CD14-positive monocyte (primary cell): ENCODE results near the gene DHRS7. TPM values are rescaled to one million over a fixed set of nuclear protein-coding genes. Genes with fewer than 3 reads are reported as not detected.
A peak's percentile ranks its signal among the peaks of the same experiment; 100 is the strongest.

Experiments
- DNase-seq, 3 donors: peaks; one replicate each; pipeline ENCODE4 v3.0.0-alpha.2; 2011 to 2022
- H2AFZ ChIP-seq: 2 replicates; pipeline ENCODE4 v1.6.0; 2012; ENCODE audit warnings: mild to moderate bottlenecking, low read depth, low read length, inconsistent platforms; ENCODE audit not compliant: insufficient read depth, poor library complexity, severe bottlenecking
- H3K27ac ChIP-seq, 2 donors: 1 replicate in 1 of 2; 2 replicates in 1 of 2; pipeline ENCODE4 v1.5.1; 2012 to 2013; ENCODE audit warnings: low read length in 2 of 2, control low read depth in 1 of 2, inconsistent platforms in 1 of 2, low read depth in 1 of 2, mild to moderate bottlenecking in 1 of 2
- H3K27me3 ChIP-seq, 2 donors: one replicate each; pipeline versions ENCODE4 v1.6.0 to v1.6.1; 2011 to 2013; ENCODE audit warnings: low read length in 2 of 2; ENCODE audit not compliant: control insufficient read depth in 2 of 2, insufficient read depth in 2 of 2
- H3K36me3 ChIP-seq, 2 donors: replicated peaks in 1 of 2; 1 replicate in 1 of 2; 2 replicates in 1 of 2; pipeline versions ENCODE4 v1.5.1 to v1.6.1; 2012 to 2013; ENCODE audit warnings: low read length in 2 of 2, control low read depth in 1 of 2, inconsistent platforms in 1 of 2, mild to moderate bottlenecking in 1 of 2; ENCODE audit not compliant: insufficient read depth in 2 of 2, control insufficient read depth in 1 of 2
- H3K4me1 ChIP-seq, 2 donors: 1 replicate in 1 of 2; 2 replicates in 1 of 2; pipeline versions ENCODE4 v1.5.1 to v1.6.1; 2012 to 2013; ENCODE audit warnings: low read length in 2 of 2, control low read depth in 1 of 2, inconsistent platforms in 1 of 2, mild to moderate bottlenecking in 1 of 2, moderate library complexity in 1 of 2; ENCODE audit not compliant: insufficient read depth in 2 of 2, control insufficient read depth in 1 of 2
- H3K4me2 ChIP-seq: replicated peaks from 2 replicates; pipeline ENCODE3; 2012; ENCODE audit warnings: low read length, moderate library complexity, mild to moderate bottlenecking; ENCODE audit not compliant: poor library complexity, severe bottlenecking; ENCODE audit errors: extremely low read depth
- H3K4me3 ChIP-seq, 3 experiments: fragments of 200-600 bp in 1 of 3; sonication (generic) in 1 of 3; replicated peaks in 1 of 3; 1 replicate in 2 of 3; 2 replicates in 1 of 3; pipeline ENCODE4 v1.5.1; 2011 to 2013; ENCODE audit warnings: low read length in 3 of 3, mild to moderate bottlenecking in 3 of 3, control low read depth in 2 of 3, low read depth in 2 of 3, inconsistent platforms in 1 of 3, moderate library complexity in 1 of 3
- H3K79me2 ChIP-seq: 2 replicates; pipeline ENCODE4 v1.6.0; 2012; ENCODE audit warnings: mild to moderate bottlenecking, control low read depth, inconsistent platforms, low read length, moderate library complexity; ENCODE audit not compliant: insufficient read depth
- H3K9ac ChIP-seq: 2 replicates; pipeline ENCODE4 v1.6.0; 2017; ENCODE audit warnings: low read length, mild to moderate bottlenecking; ENCODE audit not compliant: insufficient read depth, poor library complexity, severe bottlenecking
- H3K9me3 ChIP-seq, 2 donors: replicated peaks in 1 of 2; 1 replicate in 1 of 2; 2 replicates in 1 of 2; pipeline versions ENCODE4 v1.5.1 to v1.6.1; 2012 to 2013; ENCODE audit warnings: low read length in 2 of 2, control low read depth in 1 of 2; ENCODE audit not compliant: control insufficient read depth in 1 of 2, insufficient read depth in 1 of 2
- H4K20me1 ChIP-seq: 2 replicates; pipeline ENCODE4 v1.6.0; 2012; ENCODE audit warnings: mild to moderate bottlenecking, low read length, control low read depth, moderate library complexity; ENCODE audit not compliant: insufficient read depth
- H3K27ac Mint-ChIP-seq, 7 donors: one replicate each; pipeline ENCODE4 v1.8.0; 2020; ENCODE audit warnings: mild to moderate bottlenecking in 7 of 7, mixed read lengths in 7 of 7, moderate library complexity in 6 of 7, inconsistent platforms in 2 of 7
- H3K27me3 Mint-ChIP-seq, 3 donors: one replicate each; pipeline ENCODE4 v1.8.0; 2021 to 2022; ENCODE audit warnings: low read depth in 3 of 3, mild to moderate bottlenecking in 3 of 3, mixed read lengths in 3 of 3, moderate library complexity in 3 of 3, inconsistent platforms in 1 of 3
- H3K36me3 Mint-ChIP-seq, 2 donors: one replicate each; pipeline ENCODE4 v1.8.0; 2020; ENCODE audit warnings: mixed read lengths in 2 of 2, inconsistent platforms in 1 of 2, mild to moderate bottlenecking in 1 of 2
- H3K4me1 Mint-ChIP-seq: one replicate; pipeline ENCODE4 v1.8.0; 2020; ENCODE audit warnings: mild to moderate bottlenecking, mixed read lengths
- H3K4me3 Mint-ChIP-seq, 2 donors: one replicate each; pipeline ENCODE4 v1.8.0; 2020; ENCODE audit warnings: mild to moderate bottlenecking in 2 of 2, mixed read lengths in 2 of 2, moderate library complexity in 1 of 2
- H3K9me3 Mint-ChIP-seq, 7 donors: one replicate each; pipeline ENCODE4 v1.8.0; 2020 to 2022; ENCODE audit warnings: mixed read lengths in 7 of 7, mild to moderate bottlenecking in 6 of 7, moderate library complexity in 6 of 7, inconsistent platforms in 2 of 7
- WGBS: methylation state at CpG from one replicate; pipeline ENCODE4 v1.1.5; 2013; ENCODE audit warnings: missing lambda C conversion rate; ENCODE audit not compliant: insufficient coverage; 5-methylcytosine and 5-hydroxymethylcytosine counted together
- intact Hi-C, 2 donors: fragments of 100-400 bp; cut with micrococcal nuclease; formaldehyde crosslinking; loops; one replicate each; pipeline versions ENCODE4 v1.15.0 to v1.15.1; 2023
- polyA plus RNA-seq, 3 donors: library from polyadenylated mRNA; depleted of rRNA in 1 of 3; unstranded in 2 of 3; stranded (reverse) in 1 of 3; fragments of 300-500 nt in 2 of 3; fragments of >200 nt in 1 of 3; fragmentation: Illumina TruSeq in 2 of 3; gene quantifications; 1 replicate in 2 of 3; 2 replicates in 1 of 3; pipeline ENCODE4 v1.2.3, GENCODE V29; 2012 to 2021
- TF ChIP-seq, protein P1 (sequence below): fragments of 200-600 bp; IDR thresholded peaks from one replicate; pipeline ENCODE4 v1.8.0; 2022; ENCODE audit warnings: antibody characterized with exemption, mild to moderate bottlenecking

Gene DHRS7
- polyA plus RNA-seq, 3 donors = 55.4 to 223 (median 218) TPM

DNA sequence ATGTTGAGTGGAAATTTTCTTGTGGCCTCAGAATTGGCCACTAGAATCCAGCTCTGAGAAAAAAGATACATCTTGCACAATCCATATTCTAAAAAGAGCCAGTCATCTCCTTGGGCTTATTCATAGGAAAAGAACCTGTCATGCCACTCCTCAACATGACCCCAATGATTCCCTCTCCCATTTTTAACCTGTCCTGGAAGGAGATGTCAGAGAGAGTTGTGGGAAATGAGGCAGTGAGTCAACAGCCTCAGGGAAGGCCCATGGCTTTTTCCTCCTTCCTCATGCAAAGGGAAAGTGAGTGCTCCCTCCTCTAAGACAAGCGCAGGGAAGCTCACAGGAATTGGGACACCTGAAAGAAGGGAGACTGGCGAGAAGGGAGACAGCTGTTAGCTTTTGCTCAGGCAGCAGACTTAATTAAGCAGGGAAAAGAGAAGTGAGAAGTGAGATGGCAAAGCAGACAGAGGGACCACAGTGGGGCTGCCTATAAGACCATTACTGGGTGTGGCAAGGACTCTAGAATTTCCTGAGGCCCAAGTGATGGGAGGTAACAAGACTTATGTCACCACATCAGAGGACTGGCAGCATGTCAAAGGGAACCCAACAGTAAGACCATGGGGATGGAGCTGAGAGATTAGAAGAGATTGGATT lies 10.2 kb upstream of the DHRS7 start:
- Histone ChIP-seq H3K4me3 (no peak overlapping the region), H3K4me2 (no peak overlapping the region), H3K79me2 (no peaks in the 10 kb centered on the region), H3K36me3 (no peaks in the 10 kb centered on the region), H3K27me3 (no peaks in the 10 kb centered on the region), H3K9ac (no peak overlapping the region), H3K27ac (no peak overlapping the region), H4K20me1 (no peaks in the 10 kb centered on the region), H3K4me1 (peaks cover 3 to 20% of the 10 kb centered on the region in 2 donors), H3K9me3 (no peaks in the 10 kb centered on the region), H2AFZ (peak overlapping the region; percentile 37)
- TF ChIP-seq, protein P1, sequence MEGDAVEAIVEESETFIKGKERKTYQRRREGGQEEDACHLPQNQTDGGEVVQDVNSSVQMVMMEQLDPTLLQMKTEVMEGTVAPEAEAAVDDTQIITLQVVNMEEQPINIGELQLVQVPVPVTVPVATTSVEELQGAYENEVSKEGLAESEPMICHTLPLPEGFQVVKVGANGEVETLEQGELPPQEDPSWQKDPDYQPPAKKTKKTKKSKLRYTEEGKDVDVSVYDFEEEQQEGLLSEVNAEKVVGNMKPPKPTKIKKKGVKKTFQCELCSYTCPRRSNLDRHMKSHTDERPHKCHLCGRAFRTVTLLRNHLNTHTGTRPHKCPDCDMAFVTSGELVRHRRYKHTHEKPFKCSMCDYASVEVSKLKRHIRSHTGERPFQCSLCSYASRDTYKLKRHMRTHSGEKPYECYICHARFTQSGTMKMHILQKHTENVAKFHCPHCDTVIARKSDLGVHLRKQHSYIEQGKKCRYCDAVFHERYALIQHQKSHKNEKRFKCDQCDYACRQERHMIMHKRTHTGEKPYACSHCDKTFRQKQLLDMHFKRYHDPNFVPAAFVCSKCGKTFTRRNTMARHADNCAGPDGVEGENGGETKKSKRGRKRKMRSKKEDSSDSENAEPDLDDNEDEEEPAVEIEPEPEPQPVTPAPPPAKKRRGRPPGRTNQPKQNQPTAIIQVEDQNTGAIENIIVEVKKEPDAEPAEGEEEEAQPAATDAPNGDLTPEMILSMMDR = no peak
- WGBS = 0% methylated on average over 1 of the region's 2 CpGs
- Mint-ChIP-seq H3K27ac (no peak overlapping the region), H3K36me3 (no peaks in the 10 kb centered on the region), H3K4me3 (no peak overlapping the region), H3K4me1 (peaks cover 14% of the 10 kb centered on the region), H3K27me3 (peaks cover 0 to 3% (median 0%) of the 10 kb centered on the region in 3 donors), H3K9me3 (peaks cover 0 to 8% (median 1%) of the 10 kb centered on the region in 7 donors)
- intact Hi-C loops = no loop called here
- DNase-seq = no peak

DNA sequence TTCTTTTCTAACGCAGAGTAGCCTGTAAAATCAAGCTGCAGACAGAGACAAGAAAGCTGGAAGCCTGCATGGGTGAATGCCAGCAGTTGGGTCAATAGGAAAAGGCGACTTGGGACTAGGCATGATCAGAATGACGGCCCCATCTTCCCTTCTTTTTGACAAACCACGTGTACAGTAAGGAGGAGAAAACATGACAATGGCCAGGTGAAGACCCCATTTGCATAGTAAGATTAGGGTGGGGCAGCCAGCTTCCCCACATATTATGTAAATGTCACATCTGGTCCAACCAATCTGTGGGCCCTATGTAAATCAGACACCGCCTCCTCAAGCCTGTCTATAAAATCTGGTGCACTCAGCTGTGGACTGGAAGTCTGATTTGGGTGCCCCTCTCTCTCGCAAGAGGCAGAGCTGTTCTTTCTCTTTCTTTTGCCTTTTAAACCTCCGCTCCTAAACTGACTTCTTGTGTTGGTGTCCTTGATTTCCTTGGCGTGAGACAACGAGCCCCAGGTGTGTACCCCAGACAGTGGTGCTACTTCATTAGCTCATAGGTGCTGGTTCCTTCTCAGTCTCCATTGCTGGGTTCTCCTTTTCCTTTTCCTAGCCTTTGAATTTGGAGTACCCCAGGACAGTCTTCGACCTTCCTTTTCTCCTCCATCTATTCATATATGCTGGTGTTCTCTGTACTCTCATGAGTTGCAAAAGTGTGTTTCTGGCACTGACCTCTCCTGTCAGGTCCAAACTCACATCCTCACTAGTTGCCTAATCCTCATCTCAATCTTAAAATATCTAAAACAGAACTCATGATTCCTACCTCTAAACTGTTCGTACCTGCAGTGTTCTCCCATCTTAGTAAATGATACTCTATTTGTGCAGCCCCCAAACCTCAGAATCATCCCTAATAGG lies 9.4 kb upstream of the DHRS7 start:
- Histone ChIP-seq H3K27me3 (no peaks in the 10 kb centered on the region), H3K27ac (no peak overlapping the region), H3K36me3 (no peaks in the 10 kb centered on the region), H4K20me1 (no peaks in the 10 kb centered on the region), H3K4me3 (no peak overlapping the region), H3K79me2 (no peaks in the 10 kb centered on the region), H3K9me3 (no peaks in the 10 kb centered on the region), H3K9ac (no peak overlapping the region), H2AFZ (no peak overlapping the region), H3K4me2 (no peak overlapping the region), H3K4me1 (peaks cover 3 to 20% of the 10 kb centered on the region in 2 donors)
- DNase-seq = no peak
- Mint-ChIP-seq H3K36me3 (no peaks in the 10 kb centered on the region), H3K4me3 (no peak overlapping the region), H3K27ac (no peak overlapping the region), H3K9me3 (peaks cover 0 to 8% (median 0%) of the 10 kb centered on the region in 7 donors), H3K27me3 (peaks cover 0 to 3% (median 0%) of the 10 kb centered on the region in 3 donors), H3K4me1 (peaks cover 14% of the 10 kb centered on the region)
- TF ChIP-seq, protein P1 = no peak
- WGBS = 94% methylated on average over 5 of the region's 11 CpGs
- intact Hi-C loops = loop anchor here in 1 of 2 donors (5.0 kb wide), 1 partner anchor 102 kb away; no protein-coding TSS in a partner anchor
